ENCODE data around the gene RPS2.

RPS2 gene

GRCh38 chr16:2007081-2007836 is 42.6 kb upstream of the RPS2 start:
- peak overlapping the region; percentile 80 for H3K4me3 ChIP-seq (ENCODE audit: low read depth, low read length)
- DNase-seq (ENCODE audit: low read depth) = no peak
- no peak for TF ChIP-seq CTCF (IDR thresholded peaks at IDR 0.05; ENCODE audit: control insufficient read depth, extremely low read depth, insufficient read depth)

- TF ChIP-seq CTCF (IDR thresholded peaks at IDR 0.05; ENCODE audit: control insufficient read depth, extremely low read depth, insufficient read depth) = no peak
- no peak overlapping the region for H3K4me3 ChIP-seq (ENCODE audit: low read depth, low read length)
- DNase-seq (ENCODE audit: low read depth) = no peak
Observed at GRCh38 chr16:2006317-2006716, 41.7 kb upstream of the RPS2 start.

GRCh38 chr16:2005646-2006045 is 41.0 kb upstream of the RPS2 start:
- no peak overlapping the region for H3K4me3 ChIP-seq (ENCODE audit: low read depth, low read length)
- no peak for DNase-seq (ENCODE audit: low read depth)
- TF ChIP-seq CTCF (IDR thresholded peaks at IDR 0.05; ENCODE audit: control insufficient read depth, extremely low read depth, insufficient read depth) = peak; percentile 37

- no peak overlapping the region for H3K4me3 ChIP-seq (ENCODE audit: low read depth, low read length)
- no peak for TF ChIP-seq CTCF (IDR thresholded peaks at IDR 0.05; ENCODE audit: control insufficient read depth, extremely low read depth, insufficient read depth)
- DNase-seq (ENCODE audit: low read depth) = no peak
Observed at GRCh38 chr16:2004795-2005517, 40.3 kb upstream of the RPS2 start.

GRCh38 chr16:2003827-2004641 is 39.4 kb upstream of the RPS2 start:
- DNase-seq (ENCODE audit: low read depth) = no peak
- TF ChIP-seq CTCF (IDR thresholded peaks at IDR 0.05; ENCODE audit: control insufficient read depth, extremely low read depth, insufficient read depth) = peak; percentile 89
- H3K4me3 ChIP-seq (ENCODE audit: low read depth, low read length) = peak overlapping the region; percentile 32

- TF ChIP-seq CTCF (IDR thresholded peaks at IDR 0.05; ENCODE audit: control insufficient read depth, extremely low read depth, insufficient read depth) = no peak
- no peak for DNase-seq (ENCODE audit: low read depth)
Observed at GRCh38 chr16:2003231-2003826, 38.7 kb upstream of the RPS2 start.

More at GRCh38 chr16:2003231-2003826, 38.7 kb upstream of the RPS2 start:
- no peak overlapping the region for H3K4me3 ChIP-seq (ENCODE audit: low read depth, low read length)

Data from LNCaP clone FGC (cell line).